ENCODE results near the gene GNA14. TPM values are rescaled to one million over a fixed set of nuclear protein-coding genes. Genes with fewer than 3 reads are reported as not detected.

The GNA14 gene
- total and polyA plus RNA-seq, 2 experiments from 2014 or later = 3.9 to 10.5 TPM

GRCh38 chr9:77531400-77531799, 116.7 kb downstream of the GNA14 start:
- peaks cover 38% of the 10 kb centered on the region for H3K4me1 Mint-ChIP-seq
- Histone ChIP-seq H3K4me1 (ENCODE audit: insufficient read depth) (peaks cover 27% of the 10 kb centered on the region), H3K4me3 (no peak overlapping the region), H2AFZ (no peak overlapping the region), H3K36me3 (ENCODE audit: insufficient read depth) (no peaks in the 10 kb centered on the region; the same call in 1 of the 2 replicates), H3K27ac (ENCODE audit: low read depth) (no peak overlapping the region), H3K9me2 (ENCODE audit: insufficient read depth) (no peaks in the 10 kb centered on the region), H3K4me2 (no peak overlapping the region), H3F3A (replicated peaks; ENCODE audit: low read depth) (no peaks in the 10 kb centered on the region), H3K79me2 (replicated peaks; ENCODE audit: insufficient read depth) (no peaks in the 10 kb centered on the region), H3K27me3 (ENCODE audit: insufficient read depth) (no peaks in the 10 kb centered on the region), H4K20me1 (replicated peaks; ENCODE audit: insufficient read depth) (no peaks in the 10 kb centered on the region)
- H3K27ac Mint-ChIP-seq = no peak overlapping the region
- ATAC-seq = no peak
- TF ChIP-seq ZNF114 (CRISPR knock-in tag; IDR thresholded peaks at IDR 0.05) (no peak), REST (IDR thresholded peaks at IDR 0.05; ENCODE audit: unreplicated experiment) (no peak), ZNF331 (CRISPR knock-in tag; IDR thresholded peaks at IDR 0.05; ENCODE audit: low read depth) (no peak), ETS1 (IDR thresholded peaks at IDR 0.05) (no peak), CTCF (conservative IDR thresholded peaks at IDR 0.05; ENCODE audit: low read depth in 2 of 2) (no peak), POLR2AphosphoS5 (IDR thresholded peaks at IDR 0.05; ENCODE audit: low read depth) (no peak), CREB1 (CRISPR knock-in tag; IDR thresholded peaks at IDR 0.05; ENCODE audit: low read depth) (no peak), STAT1 (IDR thresholded peaks at IDR 0.05; ENCODE audit: unreplicated experiment) (no peak), NANOG (IDR thresholded peaks at IDR 0.05; ENCODE audit: borderline replicate concordance) (no peak), EZH2 (IDR thresholded peaks at IDR 0.05; ENCODE audit: low read depth, unreplicated experiment) (no peak), EZH2phosphoT487 (IDR thresholded peaks at IDR 0.05; ENCODE audit: unreplicated experiment) (no peak), JUNB (IDR thresholded peaks at IDR 0.05; ENCODE audit: unreplicated experiment) (no peak), ZNF462 (CRISPR knock-in tag; IDR thresholded peaks at IDR 0.05) (no peak)
- H3K36me3 Mint-ChIP-seq (ENCODE audit: low read depth) = peaks cover 11% of the 10 kb centered on the region
- H3K27me3 Mint-ChIP-seq (ENCODE audit: insufficient read depth, low read depth, poor library complexity) = peaks cover 4% of the 10 kb centered on the region
- H3K9me3 Mint-ChIP-seq = peaks cover 4% of the 10 kb centered on the region; the same call in 2 of the 3 replicates
- no peak for DNase-seq (ENCODE audit: low spot score)
- H3K4me3 Mint-ChIP-seq = no peak overlapping the region

All from GM23338 (cell line).